HG03025 (cell line): ENCODE measurements around the gene ESF1.

Experiments
- ATAC-seq: cut with Tn5 transposase; IDR thresholded peaks from one replicate; pipeline ENCODE4 v1.9.1; 2021; ENCODE audit warnings: mild to moderate bottlenecking, moderate library complexity; ENCODE audit not compliant: unreplicated experiment, low FRiP score

Gene ESF1

DNA sequence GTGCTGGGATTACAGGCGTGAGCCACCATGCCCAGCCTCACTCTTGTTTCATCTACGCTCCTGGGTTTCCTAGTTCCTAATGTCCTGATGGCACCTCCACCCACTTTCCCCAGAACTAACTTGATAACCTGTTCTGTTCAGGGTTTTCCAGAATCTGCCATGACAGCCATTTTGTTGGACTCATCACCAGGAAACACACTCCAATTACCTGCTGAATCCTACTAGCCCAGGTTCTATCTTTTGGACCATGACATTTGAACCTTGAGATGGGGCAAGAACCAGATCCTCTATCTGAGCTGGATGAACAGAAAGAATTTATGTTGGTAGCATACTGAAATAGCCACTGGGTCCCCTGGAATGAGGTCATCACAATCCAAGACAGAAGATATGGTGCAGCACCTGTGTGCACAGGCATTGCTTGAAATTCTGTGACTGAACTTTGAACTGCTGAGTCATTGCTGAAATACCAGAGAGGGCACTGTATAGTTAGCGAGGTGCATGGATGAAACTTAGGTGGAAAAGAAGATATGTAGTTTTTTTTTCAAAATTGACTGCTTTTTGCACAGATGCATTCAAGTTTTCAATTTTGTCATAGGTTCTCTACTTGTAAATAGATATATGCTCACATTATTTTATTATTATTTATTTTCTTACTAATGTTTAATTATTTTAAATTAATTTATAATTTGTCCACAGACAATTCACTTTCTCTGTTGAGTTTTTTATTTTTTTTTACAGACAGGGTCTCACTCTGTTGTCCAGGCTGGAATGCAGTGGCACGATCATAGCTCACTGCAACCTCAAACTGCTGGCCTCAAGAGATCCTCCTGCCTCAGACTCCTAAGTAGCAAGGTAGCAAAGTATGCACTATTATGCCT lies 103.2 kb downstream of the ESF1 start:
- peak; percentile 66 for ATAC-seq

GRCh38 chr20:13678944-13679343 lies 105.8 kb downstream of the ESF1 start:
- ATAC-seq = no peak

DNA sequence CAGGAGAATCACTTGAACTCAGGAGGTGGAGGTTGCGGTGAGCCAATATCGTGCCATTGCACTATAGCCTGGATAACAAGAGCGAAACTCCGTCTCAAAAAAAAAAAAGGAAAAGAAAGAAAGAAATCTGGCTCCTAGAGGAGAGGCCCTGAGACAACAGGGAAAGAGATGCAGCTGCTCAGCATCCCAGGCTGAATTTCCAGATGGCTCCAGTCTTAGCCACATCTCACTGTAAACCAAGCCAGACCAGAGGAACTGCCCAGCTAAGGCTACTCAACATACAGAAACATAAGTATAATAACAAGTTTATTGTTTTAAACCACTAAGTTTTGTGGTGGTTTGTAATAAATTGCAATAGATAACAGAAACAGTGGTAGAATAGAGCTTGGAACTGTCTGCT lies 107.5 kb downstream of the ESF1 start:
- ATAC-seq = no peak

DNA sequence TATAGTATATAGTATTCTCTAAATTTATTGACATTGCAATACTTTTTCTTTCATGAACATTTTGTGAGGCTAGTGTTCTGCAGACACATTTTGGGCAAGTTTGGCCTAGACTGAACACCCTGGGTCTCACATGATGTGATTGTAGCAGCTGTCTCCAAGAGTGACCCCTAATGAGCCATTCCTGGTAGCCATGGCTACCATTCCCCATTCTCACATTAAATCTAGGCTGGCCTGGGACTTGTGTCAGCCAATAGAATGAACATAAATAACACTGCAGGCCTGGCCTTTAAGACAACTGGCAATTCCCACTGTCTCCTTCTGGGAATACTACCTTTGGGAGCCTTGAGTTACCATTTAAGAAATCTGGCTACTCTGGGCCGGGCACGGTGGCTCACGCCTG lies 108.0 kb downstream of the ESF1 start:
- ATAC-seq = no peak

- ATAC-seq = no peak
Observed at GRCh38 chr20:13672690-13673089, 112.0 kb downstream of the ESF1 start.

DNA sequence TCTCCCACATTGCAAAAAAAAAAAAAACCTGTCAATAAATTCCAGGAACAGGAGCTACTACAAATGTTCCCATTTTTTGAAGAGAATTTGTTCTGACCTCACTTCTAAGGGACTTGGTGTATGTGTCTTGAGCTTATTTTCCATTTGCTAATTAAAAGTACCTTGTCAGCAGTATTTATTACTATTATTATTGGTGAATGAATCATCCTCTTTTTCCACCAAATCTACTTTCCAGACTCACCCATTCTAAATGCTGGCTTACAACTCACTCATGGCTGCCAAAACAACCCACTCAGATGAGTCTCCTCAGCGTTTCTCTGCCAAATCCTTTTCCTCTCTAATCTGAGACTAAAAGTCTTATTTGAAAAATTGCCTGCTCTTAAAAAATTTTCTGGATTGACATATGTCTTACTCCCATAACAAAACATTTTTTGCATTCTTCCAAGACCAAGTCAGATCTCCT lies 112.8 kb downstream of the ESF1 start:
- no peak for ATAC-seq

GRCh38 chr20:13671512-13671911 lies 113.2 kb downstream of the ESF1 start:
- ATAC-seq = no peak

GRCh38 chr20:13670160-13670559 lies 114.6 kb downstream of the ESF1 start:
- no peak for ATAC-seq

- no peak for ATAC-seq
Observed at GRCh38 chr20:13665709-13666395, 118.9 kb downstream of the ESF1 start.
